ENCODE measurements around the gene UBE4B. TPM values are rescaled to one million over a fixed set of nuclear protein-coding genes. Genes with fewer than 3 reads are reported as not detected.
A peak's percentile ranks its signal among the peaks of the same experiment; 100 is the strongest.
"Not testable (repeated sequence)": the region's sequence is repeated elsewhere in the genome, so short reads cannot be mapped to it uniquely, and the experiment has no call there.

The UBE4B gene
- polyA plus RNA-seq, 3 donors, result 6.0 to 34.6 (median 9.2) TPM

DNA sequence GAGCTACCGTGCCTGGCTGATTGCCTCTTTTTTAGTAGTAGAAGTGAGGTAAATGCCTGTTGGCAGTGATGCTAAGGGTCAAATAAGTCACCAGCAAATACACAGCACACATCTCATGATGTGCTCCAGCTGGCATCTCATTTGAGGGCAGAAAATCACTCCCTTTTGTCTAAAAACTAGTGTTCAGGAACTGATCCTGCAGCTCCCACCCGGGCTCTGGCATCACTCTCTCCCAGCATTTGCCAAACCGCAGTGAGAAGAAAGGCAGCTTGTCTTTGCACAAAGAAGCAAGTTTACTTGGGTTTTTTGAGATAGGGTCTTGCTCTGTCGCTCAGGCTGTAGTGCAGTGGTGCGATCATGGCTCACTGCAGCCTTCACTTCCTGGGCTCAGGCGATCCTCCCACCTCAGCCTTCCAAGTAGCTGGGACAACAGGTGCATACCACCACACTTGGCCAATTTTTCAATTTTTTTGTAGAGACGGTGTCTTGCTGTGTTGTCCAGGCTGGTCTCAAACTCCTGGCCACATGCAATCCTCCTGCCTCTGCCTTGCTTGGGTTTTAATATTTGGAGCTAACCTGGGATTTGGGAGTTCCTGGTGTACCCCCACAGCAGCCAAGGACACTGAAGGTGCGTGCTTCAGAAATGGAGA is 31.6 kb upstream of the UBE4B start:
- H3K4me3 Mint-ChIP-seq, result peak overlapping the region in 1 of 2 donors; percentile 59
- Histone ChIP-seq H3K9me3 (replicated peaks in 1 of 2; ENCODE audit: control insufficient read depth in 1 of 2, insufficient read depth in 1 of 2, low read length in 2 of 2) (no peaks in the 10 kb centered on the region), H4K20me1 (ENCODE audit: insufficient read depth, low read length) (peaks cover 13% of the 10 kb centered on the region), H3K9ac (ENCODE audit: insufficient read depth, low read length, poor library complexity, severe bottlenecking) (no peak overlapping the region), H3K27ac (ENCODE audit: low read depth in 1 of 2, low read length in 2 of 2) (no peak overlapping the region), H3K36me3 (replicated peaks in 1 of 2; ENCODE audit: control insufficient read depth in 1 of 2, insufficient read depth in 2 of 2, low read length in 2 of 2) (peaks cover 0 to 22% of the 10 kb centered on the region in 2 donors), H3K4me1 (ENCODE audit: control insufficient read depth in 1 of 2, insufficient read depth in 2 of 2, low read length in 2 of 2) (peaks cover 17 to 22% of the 10 kb centered on the region in 2 donors), H3K79me2 (ENCODE audit: insufficient read depth, low read length) (no peaks in the 10 kb centered on the region), H3K27me3 (ENCODE audit: control insufficient read depth in 2 of 2, insufficient read depth in 2 of 2, low read length in 2 of 2) (peaks cover 0 to 11% of the 10 kb centered on the region in 2 donors), H3K4me3 (replicated peaks in 1 of 3; ENCODE audit: low read depth in 2 of 3, low read length in 3 of 3) (no peak overlapping the region), H3K4me2 (replicated peaks; ENCODE audit: extremely low read depth, low read length, poor library complexity, severe bottlenecking) (no peak overlapping the region), H2AFZ (ENCODE audit: insufficient read depth, low read depth, low read length, poor library complexity, severe bottlenecking) (no peak overlapping the region)
- no peak overlapping the region for H3K27ac Mint-ChIP-seq
- 93% methylated on average over 6 of the region's 8 CpGs for WGBS (ENCODE audit: insufficient coverage)
- TF ChIP-seq, protein P1, sequence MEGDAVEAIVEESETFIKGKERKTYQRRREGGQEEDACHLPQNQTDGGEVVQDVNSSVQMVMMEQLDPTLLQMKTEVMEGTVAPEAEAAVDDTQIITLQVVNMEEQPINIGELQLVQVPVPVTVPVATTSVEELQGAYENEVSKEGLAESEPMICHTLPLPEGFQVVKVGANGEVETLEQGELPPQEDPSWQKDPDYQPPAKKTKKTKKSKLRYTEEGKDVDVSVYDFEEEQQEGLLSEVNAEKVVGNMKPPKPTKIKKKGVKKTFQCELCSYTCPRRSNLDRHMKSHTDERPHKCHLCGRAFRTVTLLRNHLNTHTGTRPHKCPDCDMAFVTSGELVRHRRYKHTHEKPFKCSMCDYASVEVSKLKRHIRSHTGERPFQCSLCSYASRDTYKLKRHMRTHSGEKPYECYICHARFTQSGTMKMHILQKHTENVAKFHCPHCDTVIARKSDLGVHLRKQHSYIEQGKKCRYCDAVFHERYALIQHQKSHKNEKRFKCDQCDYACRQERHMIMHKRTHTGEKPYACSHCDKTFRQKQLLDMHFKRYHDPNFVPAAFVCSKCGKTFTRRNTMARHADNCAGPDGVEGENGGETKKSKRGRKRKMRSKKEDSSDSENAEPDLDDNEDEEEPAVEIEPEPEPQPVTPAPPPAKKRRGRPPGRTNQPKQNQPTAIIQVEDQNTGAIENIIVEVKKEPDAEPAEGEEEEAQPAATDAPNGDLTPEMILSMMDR (IDR thresholded peaks at IDR 0.05), result no peak
- H3K9me3 Mint-ChIP-seq, result peaks cover 3 to 10% (median 7%) of the 10 kb centered on the region in 7 donors
- intact Hi-C loops (cut with micrococcal nuclease), result no loop called here
- peaks cover 19% of the 10 kb centered on the region for H3K4me1 Mint-ChIP-seq
- DNase-seq, result no peak
- H3K27me3 Mint-ChIP-seq (ENCODE audit: low read depth in 3 of 3), result peaks cover 23 to 52% (median 33%) of the 10 kb centered on the region in 3 donors
- peaks cover 35 to 47% of the 10 kb centered on the region in 2 donors for H3K36me3 Mint-ChIP-seq

DNA sequence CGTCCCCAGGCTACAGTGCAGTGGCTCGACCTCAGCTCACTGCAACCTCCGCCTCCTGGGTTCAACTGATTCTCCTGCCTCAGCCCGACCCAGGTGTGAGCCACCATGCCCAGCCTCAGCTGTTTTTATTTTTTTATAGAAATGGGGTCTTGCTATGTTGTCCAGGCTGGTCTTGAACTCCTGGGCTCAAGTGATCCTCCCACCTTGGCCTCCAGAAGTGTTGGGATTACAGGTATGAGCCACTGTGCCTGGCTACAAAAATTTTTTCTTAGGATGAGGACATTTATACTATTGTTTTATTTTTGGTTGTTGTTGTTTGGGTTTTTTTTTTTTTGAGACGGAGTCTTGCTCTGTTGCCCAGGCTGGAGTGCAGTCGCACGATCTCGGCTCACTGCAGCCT is 27.5 kb upstream of the UBE4B start:
- intact Hi-C loops (cut with micrococcal nuclease); H3K79me2 ChIP-seq (ENCODE audit: insufficient read depth, low read length); DNase-seq; H3K4me1 ChIP-seq (ENCODE audit: control insufficient read depth in 1 of 2, insufficient read depth in 2 of 2, low read length in 2 of 2); H3K4me2 ChIP-seq (replicated peaks; ENCODE audit: extremely low read depth, low read length, poor library complexity, severe bottlenecking); H3K9me3 Mint-ChIP-seq; H2AFZ ChIP-seq (ENCODE audit: insufficient read depth, low read depth, low read length, poor library complexity, severe bottlenecking); H3K4me3 ChIP-seq (replicated peaks in 1 of 3; ENCODE audit: low read depth in 2 of 3, low read length in 3 of 3); H3K4me1 Mint-ChIP-seq; H3K27ac ChIP-seq (ENCODE audit: low read depth in 1 of 2, low read length in 2 of 2); H3K9me3 ChIP-seq (replicated peaks in 1 of 2; ENCODE audit: control insufficient read depth in 1 of 2, insufficient read depth in 1 of 2, low read length in 2 of 2); H3K27ac Mint-ChIP-seq; H3K27me3 ChIP-seq (ENCODE audit: control insufficient read depth in 2 of 2, insufficient read depth in 2 of 2, low read length in 2 of 2); H3K9ac ChIP-seq (ENCODE audit: insufficient read depth, low read length, poor library complexity, severe bottlenecking): not testable (repeated sequence)
- Mint-ChIP-seq H3K27me3 (ENCODE audit: low read depth in 3 of 3) (peaks cover 11 to 28% (median 13%) of the 10 kb centered on the region in 3 donors), H3K36me3 (peaks cover 54 to 79% of the 10 kb centered on the region in 2 donors), H3K4me3 (peak overlapping the region in 1 of 2 donors; percentile 59)
- Histone ChIP-seq H4K20me1 (ENCODE audit: insufficient read depth, low read length) (peaks cover 16% of the 10 kb centered on the region), H3K36me3 (replicated peaks in 1 of 2; ENCODE audit: control insufficient read depth in 1 of 2, insufficient read depth in 2 of 2, low read length in 2 of 2) (peaks cover 18 to 58% of the 10 kb centered on the region in 2 donors)
- WGBS (ENCODE audit: insufficient coverage), result 90% methylated on average over 3 of the region's 8 CpGs

All from CD14-positive monocyte (primary cell).